Parathyroid adenoma (tissue), 2 donors: ENCODE data around the gene INTS7.
"Not testable (repeated sequence)": the region's sequence is repeated elsewhere in the genome, so short reads cannot be mapped to it uniquely, and the experiment has no call there.

Experiments
- H2AFZ ChIP-seq: fragments of 300-600 bp; sonication (generic); one replicate; pipeline ENCODE4 v1.7.0; 2017; ENCODE audit warnings: antibody characterized with exemption, mild to moderate bottlenecking
- H3K27ac ChIP-seq: fragments of 300-600 bp; sonication (generic); one replicate; pipeline ENCODE4 v1.7.0; 2017
- H3K27me3 ChIP-seq: fragments of 300-600 bp; sonication (generic); one replicate; pipeline ENCODE4 v1.7.0; 2017; ENCODE audit warnings: low read length; ENCODE audit not compliant: control insufficient read depth, insufficient read depth
- H3K36me3 ChIP-seq: fragments of 300-600 bp; sonication (generic); one replicate; pipeline ENCODE4 v1.7.0; 2017; ENCODE audit warnings: low read length; ENCODE audit not compliant: control insufficient read depth, insufficient read depth
- H3K4me1 ChIP-seq: fragments of 300-600 bp; sonication (generic); one replicate; pipeline ENCODE4 v1.7.0; 2017; ENCODE audit warnings: control low read depth
- H3K4me2 ChIP-seq: fragments of 300-600 bp; sonication (generic); one replicate; pipeline ENCODE4 v1.7.0; 2017; ENCODE audit warnings: low read length
- H3K4me3 ChIP-seq: fragments of 300-600 bp; sonication (generic); one replicate; pipeline ENCODE4 v1.7.0; 2017; ENCODE audit warnings: low read depth, low read length
- H3K79me2 ChIP-seq: fragments of 300-600 bp; sonication (generic); one replicate; pipeline ENCODE4 v1.7.0; 2017; ENCODE audit warnings: control low read depth
- H3K9ac ChIP-seq: fragments of 300-600 bp; sonication (generic); one replicate; pipeline ENCODE4 v1.7.0; 2017; ENCODE audit warnings: mild to moderate bottlenecking
- H3K9me3 ChIP-seq: fragments of 300-600 bp; sonication (generic); one replicate; pipeline ENCODE4 v1.7.0; 2017; ENCODE audit warnings: low read length; ENCODE audit not compliant: control insufficient read depth
- CTCF ChIP-seq: fragments of 300-600 bp; sonication (generic); IDR thresholded peaks from one replicate; pipeline ENCODE4 v1.7.0; 2017; ENCODE audit warnings: antibody characterized with exemption, mild to moderate bottlenecking
- donor health status: primary hyperparathyroidism.

INTS7 gene

DNA sequence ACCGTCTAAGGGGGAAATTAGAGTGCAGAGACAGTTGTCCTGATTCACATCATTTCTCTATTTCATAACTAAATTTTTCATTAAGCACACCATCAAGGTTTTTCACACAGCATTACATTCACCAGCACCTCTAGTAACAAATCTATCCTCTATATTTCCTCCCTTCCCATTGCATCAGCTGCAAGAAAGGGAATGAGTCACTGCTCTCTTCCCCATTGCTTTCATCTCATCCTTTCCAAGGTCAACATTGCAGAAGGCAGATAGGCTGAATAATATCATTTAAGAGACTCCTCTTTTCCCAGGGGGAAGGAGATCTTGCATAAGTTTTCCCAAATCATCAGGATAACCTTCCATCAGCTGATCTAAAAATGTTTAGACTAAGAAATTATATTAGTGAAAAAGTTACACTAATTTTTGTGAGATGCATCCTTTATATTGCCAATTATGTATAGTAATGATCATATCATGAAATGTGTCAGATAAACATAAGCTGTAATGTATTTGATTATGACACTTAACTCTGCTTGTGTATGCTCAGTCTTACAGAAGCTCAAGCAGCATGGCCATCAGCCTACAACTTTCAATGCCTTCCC, 4.3 kb downstream of the INTS7 start:
- H3K9me3 ChIP-seq, result no peaks in the 10 kb centered on the region
- no peak for TF ChIP-seq CTCF
- no peaks in the 10 kb centered on the region for H3K79me2 ChIP-seq
- no peak overlapping the region for H3K4me3 ChIP-seq
- no peaks in the 10 kb centered on the region for H3K4me1 ChIP-seq
- H3K9ac ChIP-seq, result no peak overlapping the region
- no peak overlapping the region for H2AFZ ChIP-seq
- no peaks in the 10 kb centered on the region for H3K36me3 ChIP-seq
- H3K4me2 ChIP-seq, result no peak overlapping the region
- no peaks in the 10 kb centered on the region for H3K27me3 ChIP-seq
- H3K27ac ChIP-seq, result no peak overlapping the region

DNA sequence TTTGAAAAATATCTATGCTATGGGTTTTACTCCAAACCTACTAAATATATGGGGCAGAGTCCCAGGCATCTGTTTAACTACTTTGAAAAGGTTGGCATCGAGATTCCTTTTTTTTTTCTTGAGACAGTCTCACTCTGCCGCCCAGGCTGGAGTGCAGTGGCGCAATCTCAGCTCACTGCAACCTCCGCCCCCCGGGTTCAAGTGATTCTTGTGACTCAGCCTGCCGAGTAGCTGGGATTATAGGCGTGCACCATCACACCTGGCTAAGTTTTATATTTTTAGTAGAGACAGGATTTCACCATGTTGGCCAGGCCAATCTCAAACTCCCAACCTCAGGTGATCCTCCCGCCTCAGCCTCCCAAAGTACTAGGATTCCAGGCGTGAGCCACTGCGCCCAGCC, 7.6 kb downstream of the INTS7 start:
- H3K9ac ChIP-seq, H3K4me2 ChIP-seq, H3K79me2 ChIP-seq, H3K9me3 ChIP-seq, H3K27ac ChIP-seq, H3K27me3 ChIP-seq, H2AFZ ChIP-seq, H3K36me3 ChIP-seq, H3K4me1 ChIP-seq, H3K4me3 ChIP-seq: not testable (repeated sequence)

GRCh38 chr1:212024469-212025149, 10.7 kb downstream of the INTS7 start:
- H3K9me3 ChIP-seq, result no peaks in the 10 kb centered on the region
- H3K79me2 ChIP-seq, result no peaks in the 10 kb centered on the region
- no peak overlapping the region for H3K4me2 ChIP-seq
- no peak overlapping the region for H3K27ac ChIP-seq
- no peak for TF ChIP-seq CTCF
- no peak overlapping the region for H2AFZ ChIP-seq
- no peak overlapping the region for H3K9ac ChIP-seq
- no peaks in the 10 kb centered on the region for H3K27me3 ChIP-seq
- no peaks in the 10 kb centered on the region for H3K4me1 ChIP-seq
- no peaks in the 10 kb centered on the region for H3K36me3 ChIP-seq
- H3K4me3 ChIP-seq, result no peak overlapping the region

DNA sequence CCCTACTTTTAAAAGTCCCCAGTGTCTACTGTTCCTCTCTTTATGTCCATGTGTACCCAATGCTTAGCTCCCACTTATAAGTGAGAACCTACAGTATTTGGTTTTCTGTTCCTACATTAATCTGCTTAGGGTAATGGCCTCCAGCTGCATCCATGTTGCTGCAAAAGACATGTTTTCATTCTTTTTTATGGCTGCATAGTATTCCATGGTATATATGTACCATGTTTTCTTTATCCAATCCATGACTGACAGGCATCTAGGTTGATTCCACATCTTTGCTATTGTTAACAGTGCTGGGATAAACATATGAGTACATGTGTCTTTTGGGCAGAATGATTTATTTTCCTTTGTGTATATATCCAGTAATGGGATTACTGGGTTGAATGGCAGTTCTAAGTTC, 12.4 kb downstream of the INTS7 start:
- not testable (repeated sequence) for H3K36me3 ChIP-seq, H3K9ac ChIP-seq, H3K9me3 ChIP-seq, H3K79me2 ChIP-seq, H3K4me1 ChIP-seq, H3K27ac ChIP-seq, H3K4me3 ChIP-seq, H3K4me2 ChIP-seq, H2AFZ ChIP-seq, H3K27me3 ChIP-seq

GRCh38 chr1:212021563-212021962, 13.8 kb downstream of the INTS7 start:
- H3K9ac ChIP-seq, result no peak overlapping the region
- no peaks in the 10 kb centered on the region for H3K36me3 ChIP-seq
- H3K9me3 ChIP-seq, result no peaks in the 10 kb centered on the region
- TF ChIP-seq CTCF, result no peak
- H3K4me2 ChIP-seq, result no peak overlapping the region
- no peaks in the 10 kb centered on the region for H3K79me2 ChIP-seq
- H2AFZ ChIP-seq, result no peak overlapping the region
- no peaks in the 10 kb centered on the region for H3K27me3 ChIP-seq
- no peak overlapping the region for H3K4me3 ChIP-seq
- H3K4me1 ChIP-seq, result no peaks in the 10 kb centered on the region
- H3K27ac ChIP-seq, result no peak overlapping the region

- H3K79me2 ChIP-seq, result no peaks in the 10 kb centered on the region
- H3K4me3 ChIP-seq, result no peak overlapping the region
- no peaks in the 10 kb centered on the region for H3K27me3 ChIP-seq
- no peak overlapping the region for H3K4me2 ChIP-seq
- H2AFZ ChIP-seq, result no peak overlapping the region
- H3K9ac ChIP-seq, result no peak overlapping the region
- no peaks in the 10 kb centered on the region for H3K36me3 ChIP-seq
- H3K27ac ChIP-seq, result no peak overlapping the region
- no peaks in the 10 kb centered on the region for H3K4me1 ChIP-seq
- no peaks in the 10 kb centered on the region for H3K9me3 ChIP-seq
- no peak for TF ChIP-seq CTCF
These were observed 14.4 kb downstream of the INTS7 start for GRCh38 chr1:212020975-212021374.
